ENCODE results near the gene SPEG.

DNA sequence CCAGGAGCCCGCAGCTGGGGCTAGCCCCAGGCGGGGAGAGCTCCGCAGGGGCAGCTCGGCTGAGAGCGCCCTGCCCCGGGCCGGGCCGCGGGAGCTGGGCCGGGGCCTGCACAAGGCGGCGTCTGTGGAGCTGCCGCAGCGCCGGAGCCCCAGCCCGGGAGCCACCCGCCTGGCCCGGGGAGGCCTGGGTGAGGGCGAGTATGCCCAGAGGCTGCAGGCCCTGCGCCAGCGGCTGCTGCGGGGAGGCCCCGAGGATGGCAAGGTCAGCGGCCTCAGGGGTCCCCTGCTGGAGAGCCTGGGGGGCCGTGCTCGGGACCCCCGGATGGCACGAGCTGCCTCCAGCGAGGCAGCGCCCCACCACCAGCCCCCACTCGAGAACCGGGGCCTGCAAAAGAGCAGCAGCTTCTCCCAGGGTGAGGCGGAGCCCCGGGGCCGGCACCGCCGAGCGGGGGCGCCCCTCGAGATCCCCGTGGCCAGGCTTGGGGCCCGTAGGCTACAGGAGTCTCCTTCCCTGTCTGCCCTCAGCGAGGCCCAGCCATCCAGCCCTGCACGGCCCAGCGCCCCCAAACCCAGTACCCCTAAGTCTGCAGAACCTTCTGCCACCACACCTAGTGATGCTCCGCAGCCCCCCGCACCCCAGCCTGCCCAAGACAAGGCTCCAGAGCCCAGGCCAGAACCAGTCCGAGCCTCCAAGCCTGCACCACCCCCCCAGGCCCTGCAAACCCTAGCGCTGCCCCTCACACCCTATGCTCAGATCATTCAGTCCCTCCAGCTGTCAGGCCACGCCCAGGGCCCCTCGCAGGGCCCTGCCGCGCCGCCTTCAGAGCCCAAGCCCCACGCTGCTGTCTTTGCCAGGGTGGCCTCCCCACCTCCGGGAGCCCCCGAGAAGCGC lies 49.1 kb downstream of the SPEG start:
- TF ChIP-seq, protein P1, sequence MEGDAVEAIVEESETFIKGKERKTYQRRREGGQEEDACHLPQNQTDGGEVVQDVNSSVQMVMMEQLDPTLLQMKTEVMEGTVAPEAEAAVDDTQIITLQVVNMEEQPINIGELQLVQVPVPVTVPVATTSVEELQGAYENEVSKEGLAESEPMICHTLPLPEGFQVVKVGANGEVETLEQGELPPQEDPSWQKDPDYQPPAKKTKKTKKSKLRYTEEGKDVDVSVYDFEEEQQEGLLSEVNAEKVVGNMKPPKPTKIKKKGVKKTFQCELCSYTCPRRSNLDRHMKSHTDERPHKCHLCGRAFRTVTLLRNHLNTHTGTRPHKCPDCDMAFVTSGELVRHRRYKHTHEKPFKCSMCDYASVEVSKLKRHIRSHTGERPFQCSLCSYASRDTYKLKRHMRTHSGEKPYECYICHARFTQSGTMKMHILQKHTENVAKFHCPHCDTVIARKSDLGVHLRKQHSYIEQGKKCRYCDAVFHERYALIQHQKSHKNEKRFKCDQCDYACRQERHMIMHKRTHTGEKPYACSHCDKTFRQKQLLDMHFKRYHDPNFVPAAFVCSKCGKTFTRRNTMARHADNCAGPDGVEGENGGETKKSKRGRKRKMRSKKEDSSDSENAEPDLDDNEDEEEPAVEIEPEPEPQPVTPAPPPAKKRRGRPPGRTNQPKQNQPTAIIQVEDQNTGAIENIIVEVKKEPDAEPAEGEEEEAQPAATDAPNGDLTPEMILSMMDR (conservative IDR thresholded peaks at IDR 0.05; ENCODE audit: low read length), result no peak
- TF ChIP-seq EZH2phosphoT487 (IDR thresholded peaks at IDR 0.05; ENCODE audit: borderline replicate concordance, low read depth, low read length), result no peak
